Karpas-422 (cell line): ENCODE data around the gene PRRC2B. TPM values are rescaled to one million over a fixed set of nuclear protein-coding genes. Genes with fewer than 3 reads are reported as not detected.

Source experiments
- DNase-seq: peaks from one replicate; pipeline ENCODE4 v3.0.0-alpha.2; 2015
- H2AFZ ChIP-seq: fragments of 200-600 bp; sonication (generic); 2 replicates; pipeline ENCODE4 v1.6.1; 2014; ENCODE audit warnings: antibody characterized with exemption, low read length, mixed read lengths
- H3K27ac ChIP-seq: fragments of 200-600 bp; sonication (generic); 2 replicates; pipeline ENCODE4 v1.5.1; 2014; ENCODE audit warnings: mild to moderate bottlenecking, low read length, moderate library complexity
- H3K27me3 ChIP-seq: fragments of 200-600 bp; sonication (generic); 2 replicates; pipeline ENCODE4 v1.6.1; 2014; ENCODE audit warnings: low read length, mixed read lengths
- H3K36me3 ChIP-seq: fragments of 200-600 bp; sonication (generic); 2 replicates; pipeline ENCODE4 v1.6.1; 2014; ENCODE audit warnings: low read length, mixed read lengths; ENCODE audit not compliant: insufficient read depth
- H3K4me1 ChIP-seq: fragments of 200-600 bp; sonication (generic); 2 replicates; pipeline ENCODE4 v1.6.1; 2014; ENCODE audit warnings: mild to moderate bottlenecking, low read length, mixed read lengths
- H3K4me2 ChIP-seq: fragments of 200-600 bp; sonication (generic); 2 replicates; pipeline ENCODE4 v1.6.1; 2014; ENCODE audit warnings: low read length, low read depth, mild to moderate bottlenecking; ENCODE audit not compliant: poor library complexity, severe bottlenecking
- H3K4me3 ChIP-seq: fragments of 200-600 bp; sonication (generic); 2 replicates; pipeline ENCODE4 v1.5.1; 2014; ENCODE audit warnings: mild to moderate bottlenecking, antibody characterized with exemption, low read length, mixed read lengths
- H3K79me2 ChIP-seq: fragments of 200-600 bp; sonication (generic); 2 replicates; pipeline ENCODE4 v1.6.1; 2014; ENCODE audit warnings: mild to moderate bottlenecking, low read length, mixed read lengths
- H3K9ac ChIP-seq: fragments of 200-600 bp; sonication (generic); 2 replicates; pipeline ENCODE4 v1.6.0; 2014; ENCODE audit warnings: low read length
- H3K9me2 ChIP-seq: fragments of 200-600 bp; sonication (generic), shearing (Covaris generic); replicated peaks from 2 replicates; pipeline ENCODE4 v1.6.0; 2014; ENCODE audit warnings: mild to moderate bottlenecking, low read length, moderate library complexity; ENCODE audit not compliant: insufficient read depth
- H3K9me3 ChIP-seq: fragments of 300-700, 200-600 bp; sonication (generic); 2 replicates; pipeline ENCODE4 v1.6.1; 2014; ENCODE audit warnings: low read length, mixed read lengths
- H4K20me1 ChIP-seq: fragments of 200-600 bp; sonication (generic); 2 replicates; pipeline ENCODE4 v1.6.1; 2014; ENCODE audit warnings: mild to moderate bottlenecking, antibody characterized with exemption, low read length, low read depth; ENCODE audit not compliant: insufficient read depth
- total RNA-seq: library from RNA; depleted of rRNA; stranded (reverse); fragments of >200 nt; shearing (Covaris generic); gene quantifications from 2 replicates; pipeline ENCODE4 v1.2.3, GENCODE V29; 2014; ENCODE audit warnings: low replicate concordance

PRRC2B gene
- total RNA-seq, 1 experiment from 2014 or later, result 83.8 TPM

- no peak overlapping the region for H3K27ac ChIP-seq
- peaks cover 71% of the 10 kb centered on the region for H4K20me1 ChIP-seq
- peaks cover 99% of the 10 kb centered on the region for H3K79me2 ChIP-seq
- H3K4me2 ChIP-seq, result no peak overlapping the region
- no peaks in the 10 kb centered on the region for H3K27me3 ChIP-seq
- no peaks in the 10 kb centered on the region for H3K9me2 ChIP-seq
- no peak overlapping the region for H3K9ac ChIP-seq
- DNase-seq, result no peak
- H3K36me3 ChIP-seq, result peaks cover 42% of the 10 kb centered on the region
- no peaks in the 10 kb centered on the region for H3K4me1 ChIP-seq
- no peak overlapping the region for H3K4me3 ChIP-seq
- no peaks in the 10 kb centered on the region for H3K9me3 ChIP-seq
- H2AFZ ChIP-seq, result no peak overlapping the region
Measured at GRCh38 chr9:131406563-131407436, 12.9 kb downstream of the PRRC2B start.

GRCh38 chr9:131407717-131408195 lies 13.9 kb downstream of the PRRC2B start:
- no peak overlapping the region for H3K27ac ChIP-seq
- peaks cover 46% of the 10 kb centered on the region for H3K36me3 ChIP-seq
- H3K9me2 ChIP-seq, result no peaks in the 10 kb centered on the region
- no peak overlapping the region for H3K9ac ChIP-seq
- H3K4me2 ChIP-seq, result no peak overlapping the region
- H3K4me3 ChIP-seq, result no peak overlapping the region
- no peaks in the 10 kb centered on the region; the same call in 1 of the 2 replicates for H3K9me3 ChIP-seq
- H3K4me1 ChIP-seq, result no peaks in the 10 kb centered on the region
- peaks cover 99% of the 10 kb centered on the region for H3K79me2 ChIP-seq
- no peak overlapping the region for H2AFZ ChIP-seq
- DNase-seq, result no peak
- H3K27me3 ChIP-seq, result no peaks in the 10 kb centered on the region
- H4K20me1 ChIP-seq, result peaks cover 70% of the 10 kb centered on the region; the same call in 1 of the 2 replicates

GRCh38 chr9:131409458-131409992 lies 15.6 kb downstream of the PRRC2B start:
- H3K9ac ChIP-seq, result no peak overlapping the region
- peaks cover 71% of the 10 kb centered on the region; the same call in 1 of the 2 replicates for H4K20me1 ChIP-seq
- no peak overlapping the region for H2AFZ ChIP-seq
- H3K27me3 ChIP-seq, result no peaks in the 10 kb centered on the region
- no peak overlapping the region for H3K4me3 ChIP-seq
- no peak overlapping the region for H3K4me2 ChIP-seq
- H3K36me3 ChIP-seq, result peaks cover 53% of the 10 kb centered on the region
- peaks cover 99% of the 10 kb centered on the region for H3K79me2 ChIP-seq
- no peaks in the 10 kb centered on the region; the same call in 1 of the 2 replicates for H3K9me3 ChIP-seq
- no peak for DNase-seq
- no peaks in the 10 kb centered on the region for H3K4me1 ChIP-seq
- H3K9me2 ChIP-seq, result no peaks in the 10 kb centered on the region
- no peak overlapping the region for H3K27ac ChIP-seq

GRCh38 chr9:131410044-131410491 lies 16.2 kb downstream of the PRRC2B start:
- no peak overlapping the region for H3K4me3 ChIP-seq
- no peak overlapping the region for H3K4me2 ChIP-seq

GRCh38 chr9:131411719-131412681 lies 18.1 kb downstream of the PRRC2B start:
- Histone ChIP-seq H4K20me1 (peaks cover 72% of the 10 kb centered on the region), H3K4me1 (no peaks in the 10 kb centered on the region), H2AFZ (no peak overlapping the region), H3K4me3 (no peak overlapping the region), H3K79me2 (peaks cover 99% of the 10 kb centered on the region), H3K36me3 (peaks cover 48% of the 10 kb centered on the region), H3K27me3 (no peaks in the 10 kb centered on the region), H3K9me3 (no peaks in the 10 kb centered on the region; the same call in 1 of the 2 replicates), H3K27ac (no peak overlapping the region), H3K4me2 (no peak overlapping the region), H3K9me2 (no peaks in the 10 kb centered on the region), H3K9ac (no peak overlapping the region)
- DNase-seq, result no peak

More at GRCh38 chr9:131410044-131410491, 16.2 kb downstream of the PRRC2B start:
- Histone ChIP-seq H3K9me3 (no peaks in the 10 kb centered on the region; the same call in 1 of the 2 replicates), H3K9me2 (no peaks in the 10 kb centered on the region), H3K4me1 (no peaks in the 10 kb centered on the region), H3K79me2 (peaks cover 99% of the 10 kb centered on the region), H3K27ac (no peak overlapping the region), H3K36me3 (peaks cover 50% of the 10 kb centered on the region), H2AFZ (no peak overlapping the region), H3K27me3 (no peaks in the 10 kb centered on the region), H4K20me1 (peaks cover 71% of the 10 kb centered on the region; the same call in 1 of the 2 replicates), H3K9ac (no peak overlapping the region)
- no peak for DNase-seq

- Histone ChIP-seq H3K9me2 (no peaks in the 10 kb centered on the region), H3K4me3 (no peak overlapping the region), H3K27ac (no peak overlapping the region), H3K4me1 (no peaks in the 10 kb centered on the region; the same call in 1 of the 2 replicates), H3K9ac (no peak overlapping the region), H3K79me2 (peaks cover 100% of the 10 kb centered on the region), H3K4me2 (no peak overlapping the region), H3K9me3 (no peaks in the 10 kb centered on the region; the same call in 1 of the 2 replicates), H3K27me3 (no peaks in the 10 kb centered on the region), H4K20me1 (peaks cover 87% of the 10 kb centered on the region), H3K36me3 (peaks cover 34% of the 10 kb centered on the region), H2AFZ (no peak overlapping the region)
- DNase-seq, result no peak
Measured at GRCh38 chr9:131416509-131416908, 22.6 kb downstream of the PRRC2B start.

GRCh38 chr9:131417264-131418142 lies 23.6 kb downstream of the PRRC2B start:
- Histone ChIP-seq H3K27me3 (no peaks in the 10 kb centered on the region), H3K27ac (no peak overlapping the region), H3K9me2 (no peaks in the 10 kb centered on the region), H3K9ac (no peak overlapping the region), H3K4me1 (no peaks in the 10 kb centered on the region; the same call in 1 of the 2 replicates), H3K79me2 (peaks cover 100% of the 10 kb centered on the region), H2AFZ (no peak overlapping the region), H3K36me3 (peaks cover 26% of the 10 kb centered on the region), H3K9me3 (no peaks in the 10 kb centered on the region; the same call in 1 of the 2 replicates), H4K20me1 (peaks cover 84% of the 10 kb centered on the region), H3K4me2 (no peak overlapping the region), H3K4me3 (no peak overlapping the region)
- no peak for DNase-seq
